ENCODE results near the gene NANOS2. TPM values are rescaled to one million over a fixed set of nuclear protein-coding genes. Genes with fewer than 3 reads are reported as not detected.

NANOS2 gene
- total RNA-seq, 1 experiment from 2014 or later: 0.07 TPM

Other genes starting within 250 kb of the NANOS2 start
- gene GIPR, start 246.6 kb downstream of the NANOS2 start, total RNA-seq (2014; rRNA removed; shearing (Covaris generic)): 4.2 and 8.0 TPM in 2 replicates
- 394 and 514 TPM in 2 replicates for gene SNRPD2, start 222.8 kb downstream of the NANOS2 start, total RNA-seq (2014; rRNA removed; shearing (Covaris generic))
- gene QPCTL, start 222.1 kb downstream of the NANOS2 start, total RNA-seq (2014; rRNA removed; shearing (Covaris generic)): 28.5 and 32.9 TPM in 2 replicates
- 15.1 and 29.5 TPM in 2 replicates for gene FBXO46, start 183.9 kb downstream of the NANOS2 start, total RNA-seq (2014; rRNA removed; shearing (Covaris generic))
- not detected in 2 replicates for gene MEIOSIN, start 181.3 kb downstream of the NANOS2 start, total RNA-seq (2014; rRNA removed; shearing (Covaris generic))
- 22.1 and 27.9 TPM in 2 replicates for gene SIX5, start 145.5 kb downstream of the NANOS2 start, total RNA-seq (2014; rRNA removed; shearing (Covaris generic))
- 22.4 and 37.5 TPM in 2 replicates for gene DMPK, start 132.3 kb downstream of the NANOS2 start, total RNA-seq (2014; rRNA removed; shearing (Covaris generic))
- 20.5 and 28.6 TPM in 2 replicates for gene DMWD, start 121.9 kb downstream of the NANOS2 start, total RNA-seq (2014; rRNA removed; shearing (Covaris generic))
- gene RSPH6A, start 99.5 kb downstream of the NANOS2 start, total RNA-seq (2014; rRNA removed; shearing (Covaris generic)): 0.12 TPM in 1 of 2 replicates, not detected in the other
- 131 and 136 TPM in 2 replicates for gene SYMPK, start 51.6 kb downstream of the NANOS2 start, total RNA-seq (2014; rRNA removed; shearing (Covaris generic))
- 4.5 and 5.5 TPM in 2 replicates for gene FOXA3, start 50.5 kb downstream of the NANOS2 start, total RNA-seq (2014; rRNA removed; shearing (Covaris generic))
- gene IRF2BP1, start 28.6 kb downstream of the NANOS2 start, total RNA-seq (2014; rRNA removed; shearing (Covaris generic)): 38.3 and 43.4 TPM in 2 replicates
- 0.12 and 1.9 TPM in 2 replicates for gene MYPOP, start 12.2 kb downstream of the NANOS2 start, total RNA-seq (2014; rRNA removed; shearing (Covaris generic))
- gene NOVA2, start 59.1 kb upstream of the NANOS2 start, total RNA-seq (2014; rRNA removed; shearing (Covaris generic)): not detected in 2 replicates
- gene CCDC61, start 80.7 kb upstream of the NANOS2 start, total RNA-seq (2014; rRNA removed; shearing (Covaris generic)): 6.6 and 9.5 TPM in 2 replicates
- not detected in 2 replicates for gene PGLYRP1, start 108.3 kb upstream of the NANOS2 start, total RNA-seq (2014; rRNA removed; shearing (Covaris generic))
- gene IGFL4, start 126.2 kb upstream of the NANOS2 start, total RNA-seq (2014; rRNA removed; shearing (Covaris generic)): not detected in 2 replicates
- gene IGFL3, start 209.9 kb upstream of the NANOS2 start, total RNA-seq (2014; rRNA removed; shearing (Covaris generic)): 0.49 and 0.75 TPM in 2 replicates
- gene IGFL2, start 233.5 kb upstream of the NANOS2 start, total RNA-seq (2014; rRNA removed; shearing (Covaris generic)): 0.47 TPM in 1 of 2 replicates, not detected in the other